HepG2 (cell line): Measurements from ENCODE around the gene METTL22. TPM values are rescaled to one million over a fixed set of nuclear protein-coding genes. Genes with fewer than 3 reads are reported as not detected.

Experiments
- DR1 ChIP-seq: sonication (generic); formaldehyde crosslinking; IDR thresholded peaks from 2 replicates; pipeline ENCODE4 v1.8.0; 2021; ENCODE audit warnings: mild to moderate bottlenecking, missing genetic modification reagents, inconsistent platforms
- NONO ChIP-seq, 2 experiments: fragments of 450-650 bp in 1 of 2; sonication (generic) in 1 of 2; formaldehyde crosslinking in 1 of 2; IDR thresholded peaks in 1 of 2; conservative IDR thresholded peaks in 1 of 2; 2 replicates each; pipeline versions ENCODE4 v1.6.1 to v1.8.0; 2017 to 2022; ENCODE audit warnings: mild to moderate bottlenecking in 1 of 2, missing genetic modification reagents in 1 of 2, moderate library complexity in 1 of 2
- NR3C1 ChIP-seq: sonication (generic); formaldehyde crosslinking; IDR thresholded peaks from 2 replicates; pipeline ENCODE4 v1.4.0; 2020; ENCODE audit warnings: missing genetic modification reagents
- SETDB1 ChIP-seq: sonication (generic); formaldehyde crosslinking; IDR thresholded peaks from 2 replicates; pipeline ENCODE4 v1.5.1; 2020; ENCODE audit warnings: missing genetic modification reagents, mild to moderate bottlenecking, borderline replicate concordance
- SRSF4 ChIP-seq: fragments of 200-400 bp; formaldehyde crosslinking; IDR thresholded peaks from one replicate; pipeline ENCODE4 v1.6.1; 2018; ENCODE audit warnings: mild to moderate bottlenecking, low read depth, low read length, moderate library complexity; ENCODE audit not compliant: poor library complexity, severe bottlenecking
- TSC22D2 ChIP-seq: sonication (generic); formaldehyde crosslinking; IDR thresholded peaks from 2 replicates; pipeline ENCODE4 v1.5.1; 2020; ENCODE audit warnings: missing genetic modification reagents, mild to moderate bottlenecking, borderline replicate concordance
- U2AF2 ChIP-seq: fragments of 200-400 bp; formaldehyde crosslinking; IDR thresholded peaks from 2 replicates; pipeline ENCODE4 v1.6.1; 2017; ENCODE audit warnings: low read depth, mild to moderate bottlenecking, low read length
- ZNF143 ChIP-seq: sonication (generic); formaldehyde crosslinking; IDR thresholded peaks from 2 replicates; pipeline ENCODE4 v1.4.0; 2020; ENCODE audit warnings: missing genetic modification reagents
- ZNF552 ChIP-seq: sonication (generic); formaldehyde crosslinking; IDR thresholded peaks from 2 replicates; pipeline ENCODE4 v1.9.0; 2022; ENCODE audit warnings: missing genetic modification reagents, mild to moderate bottlenecking, borderline replicate concordance
- polyA plus RNA-seq, 8 experiments: library from polyadenylated mRNA; depleted of rRNA in 3 of 8; stranded (reverse) in 7 of 8; unstranded in 1 of 8; fragments of >200 nt; fragmentation: Illumina TruSeq in 4 of 8; extraction: Trizol in 4 of 8; gene quantifications; 2 replicates each; pipeline versions ENCODE4 v1.2.1 to v1.2.3, GENCODE V29; 2011 to 2016; ENCODE audit warnings: low read depth in 4 of 8, missing spikeins in 1 of 8, mixed read lengths in 1 of 8; ENCODE audit not compliant: insufficient read depth in 1 of 8
- total RNA-seq, 5 experiments: library from RNA; depleted of rRNA; stranded (reverse); fragments of >200 nt; fragmentation: Illumina TruSeq; extraction: Trizol; gene quantifications; 2 replicates each; pipeline ENCODE4 v1.2.3, GENCODE V29; 2016; ENCODE audit warnings: low read depth in 1 of 5
- TF ChIP-seq, protein P1 (sequence below), 2 experiments: sonication (generic) in 1 of 2; formaldehyde crosslinking in 1 of 2; IDR thresholded peaks; 2 replicates each; pipeline versions ENCODE4 v1.5.1 to v1.6.1; 2011 to 2020; ENCODE audit warnings: borderline replicate concordance in 1 of 2, low read depth in 1 of 2, low read length in 1 of 2, mild to moderate bottlenecking in 1 of 2, missing genetic modification reagents in 1 of 2, moderate library complexity in 1 of 2
- TF ChIP-seq, protein P2 (sequence below): sonication (generic); formaldehyde crosslinking; IDR thresholded peaks from 2 replicates; pipeline ENCODE4 v1.4.0; 2020; ENCODE audit warnings: missing genetic modification reagents
- TF ChIP-seq, protein P3 (sequence below), 2 experiments: sonication (generic) in 1 of 2; formaldehyde crosslinking in 1 of 2; IDR thresholded peaks; 2 replicates each; pipeline versions ENCODE4 v1.4.0 to v1.6.1; 2018 to 2020; ENCODE audit warnings: missing genetic modification reagents in 2 of 2, borderline replicate concordance in 1 of 2, low read depth in 1 of 2, mild to moderate bottlenecking in 1 of 2, missing biosample characterization in 1 of 2
- TF ChIP-seq, protein P4 (sequence below): fragments of 450-650 bp; IDR thresholded peaks from 2 replicates; pipeline ENCODE4 v1.6.1; 2017; ENCODE audit warnings: mild to moderate bottlenecking
- TF ChIP-seq, protein P5 (sequence below): sonication (generic); formaldehyde crosslinking; IDR thresholded peaks from 2 replicates; pipeline ENCODE4 v1.4.0; 2020; ENCODE audit warnings: mild to moderate bottlenecking, missing genetic modification reagents, borderline replicate concordance

The METTL22 gene
- total and polyA plus RNA-seq, 2 of the 13 experiments (the other 11 are each of a cell fraction or from before 2014, with no cell fraction given) = 36.2 to 94.8 TPM

DNA sequence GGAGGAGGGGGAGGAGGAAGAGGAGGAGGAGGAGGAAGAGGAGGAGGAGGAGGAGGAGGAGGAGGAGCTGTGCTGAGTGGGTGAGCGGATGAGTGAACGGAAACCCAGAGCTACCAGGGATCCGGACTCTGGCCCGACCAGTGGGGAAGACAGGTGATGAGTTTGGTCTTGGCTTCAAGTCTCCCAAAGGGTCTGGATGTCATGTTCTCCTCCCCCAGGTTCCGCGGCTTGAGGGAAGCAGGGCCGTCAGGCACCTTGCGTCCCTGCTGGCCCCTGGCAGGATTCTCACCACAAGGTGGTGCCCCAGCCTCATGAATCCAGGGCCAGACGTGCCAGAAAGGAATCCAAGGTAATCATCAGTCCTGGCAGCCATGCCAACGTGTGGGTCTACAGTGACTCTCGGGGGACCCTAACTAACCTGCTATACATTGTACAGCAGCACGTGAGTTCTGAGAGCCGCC lies 39.4 kb downstream of the METTL22 start (continued):
- TF ChIP-seq SETDB1 (CRISPR knock-in tag) (no peak), ZNF143 (no peak), TSC22D2 (CRISPR knock-in tag) (no peak), U2AF2 (no peak), SRSF4 (no peak), ZNF552 (CRISPR knock-in tag) (no peak), NR3C1 (CRISPR knock-in tag) (no peak), DR1 (CRISPR knock-in tag) (no peak), NONO (IDR thresholded peaks at IDR 0.05) (no peak), NONO (CRISPR knock-in tag; conservative IDR thresholded peaks at IDR 0.05) (no peak)
- TF ChIP-seq, protein P1, sequence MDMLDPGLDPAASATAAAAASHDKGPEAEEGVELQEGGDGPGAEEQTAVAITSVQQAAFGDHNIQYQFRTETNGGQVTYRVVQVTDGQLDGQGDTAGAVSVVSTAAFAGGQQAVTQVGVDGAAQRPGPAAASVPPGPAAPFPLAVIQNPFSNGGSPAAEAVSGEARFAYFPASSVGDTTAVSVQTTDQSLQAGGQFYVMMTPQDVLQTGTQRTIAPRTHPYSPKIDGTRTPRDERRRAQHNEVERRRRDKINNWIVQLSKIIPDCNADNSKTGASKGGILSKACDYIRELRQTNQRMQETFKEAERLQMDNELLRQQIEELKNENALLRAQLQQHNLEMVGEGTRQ (IDR thresholded peaks at IDR 0.05; ENCODE audit: low read depth, low read length) = no peak
- TF ChIP-seq, protein P1 (CRISPR knock-in tag; IDR thresholded peaks at IDR 0.05; ENCODE audit: borderline replicate concordance) = no peak
- TF ChIP-seq, protein P2, sequence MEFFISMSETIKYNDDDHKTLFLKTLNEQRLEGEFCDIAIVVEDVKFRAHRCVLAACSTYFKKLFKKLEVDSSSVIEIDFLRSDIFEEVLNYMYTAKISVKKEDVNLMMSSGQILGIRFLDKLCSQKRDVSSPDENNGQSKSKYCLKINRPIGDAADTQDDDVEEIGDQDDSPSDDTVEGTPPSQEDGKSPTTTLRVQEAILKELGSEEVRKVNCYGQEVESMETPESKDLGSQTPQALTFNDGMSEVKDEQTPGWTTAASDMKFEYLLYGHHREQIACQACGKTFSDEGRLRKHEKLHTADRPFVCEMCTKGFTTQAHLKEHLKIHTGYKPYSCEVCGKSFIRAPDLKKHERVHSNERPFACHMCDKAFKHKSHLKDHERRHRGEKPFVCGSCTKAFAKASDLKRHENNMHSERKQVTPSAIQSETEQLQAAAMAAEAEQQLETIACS (CRISPR knock-in tag) = no peak
- TF ChIP-seq, protein P3, sequence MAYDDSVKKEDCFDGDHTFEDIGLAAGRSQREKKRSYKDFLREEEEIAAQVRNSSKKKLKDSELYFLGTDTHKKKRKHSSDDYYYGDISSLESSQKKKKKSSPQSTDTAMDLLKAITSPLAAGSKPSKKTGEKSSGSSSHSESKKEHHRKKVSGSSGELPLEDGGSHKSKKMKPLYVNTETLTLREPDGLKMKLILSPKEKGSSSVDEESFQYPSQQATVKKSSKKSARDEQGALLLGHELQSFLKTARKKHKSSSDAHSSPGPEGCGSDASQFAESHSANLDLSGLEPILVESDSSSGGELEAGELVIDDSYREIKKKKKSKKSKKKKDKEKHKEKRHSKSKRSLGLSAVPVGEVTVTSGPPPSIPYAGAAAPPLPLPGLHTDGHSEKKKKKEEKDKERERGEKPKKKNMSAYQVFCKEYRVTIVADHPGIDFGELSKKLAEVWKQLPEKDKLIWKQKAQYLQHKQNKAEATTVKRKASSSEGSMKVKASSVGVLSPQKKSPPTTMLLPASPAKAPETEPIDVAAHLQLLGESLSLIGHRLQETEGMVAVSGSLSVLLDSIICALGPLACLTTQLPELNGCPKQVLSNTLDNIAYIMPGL (CRISPR knock-in tag; IDR thresholded peaks at IDR 0.05; ENCODE audit: borderline replicate concordance in 1 of 2, low read depth in 1 of 2) = peak; percentile 32 to 59; a peak in 3 of 4 replicates
- TF ChIP-seq, protein P4, sequence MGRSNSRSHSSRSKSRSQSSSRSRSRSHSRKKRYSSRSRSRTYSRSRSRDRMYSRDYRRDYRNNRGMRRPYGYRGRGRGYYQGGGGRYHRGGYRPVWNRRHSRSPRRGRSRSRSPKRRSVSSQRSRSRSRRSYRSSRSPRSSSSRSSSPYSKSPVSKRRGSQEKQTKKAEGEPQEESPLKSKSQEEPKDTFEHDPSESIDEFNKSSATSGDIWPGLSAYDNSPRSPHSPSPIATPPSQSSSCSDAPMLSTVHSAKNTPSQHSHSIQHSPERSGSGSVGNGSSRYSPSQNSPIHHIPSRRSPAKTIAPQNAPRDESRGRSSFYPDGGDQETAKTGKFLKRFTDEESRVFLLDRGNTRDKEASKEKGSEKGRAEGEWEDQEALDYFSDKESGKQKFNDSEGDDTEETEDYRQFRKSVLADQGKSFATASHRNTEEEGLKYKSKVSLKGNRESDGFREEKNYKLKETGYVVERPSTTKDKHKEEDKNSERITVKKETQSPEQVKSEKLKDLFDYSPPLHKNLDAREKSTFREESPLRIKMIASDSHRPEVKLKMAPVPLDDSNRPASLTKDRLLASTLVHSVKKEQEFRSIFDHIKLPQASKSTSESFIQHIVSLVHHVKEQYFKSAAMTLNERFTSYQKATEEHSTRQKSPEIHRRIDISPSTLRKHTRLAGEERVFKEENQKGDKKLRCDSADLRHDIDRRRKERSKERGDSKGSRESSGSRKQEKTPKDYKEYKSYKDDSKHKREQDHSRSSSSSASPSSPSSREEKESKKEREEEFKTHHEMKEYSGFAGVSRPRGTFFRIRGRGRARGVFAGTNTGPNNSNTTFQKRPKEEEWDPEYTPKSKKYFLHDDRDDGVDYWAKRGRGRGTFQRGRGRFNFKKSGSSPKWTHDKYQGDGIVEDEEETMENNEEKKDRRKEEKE = no peak
- TF ChIP-seq, protein P5, sequence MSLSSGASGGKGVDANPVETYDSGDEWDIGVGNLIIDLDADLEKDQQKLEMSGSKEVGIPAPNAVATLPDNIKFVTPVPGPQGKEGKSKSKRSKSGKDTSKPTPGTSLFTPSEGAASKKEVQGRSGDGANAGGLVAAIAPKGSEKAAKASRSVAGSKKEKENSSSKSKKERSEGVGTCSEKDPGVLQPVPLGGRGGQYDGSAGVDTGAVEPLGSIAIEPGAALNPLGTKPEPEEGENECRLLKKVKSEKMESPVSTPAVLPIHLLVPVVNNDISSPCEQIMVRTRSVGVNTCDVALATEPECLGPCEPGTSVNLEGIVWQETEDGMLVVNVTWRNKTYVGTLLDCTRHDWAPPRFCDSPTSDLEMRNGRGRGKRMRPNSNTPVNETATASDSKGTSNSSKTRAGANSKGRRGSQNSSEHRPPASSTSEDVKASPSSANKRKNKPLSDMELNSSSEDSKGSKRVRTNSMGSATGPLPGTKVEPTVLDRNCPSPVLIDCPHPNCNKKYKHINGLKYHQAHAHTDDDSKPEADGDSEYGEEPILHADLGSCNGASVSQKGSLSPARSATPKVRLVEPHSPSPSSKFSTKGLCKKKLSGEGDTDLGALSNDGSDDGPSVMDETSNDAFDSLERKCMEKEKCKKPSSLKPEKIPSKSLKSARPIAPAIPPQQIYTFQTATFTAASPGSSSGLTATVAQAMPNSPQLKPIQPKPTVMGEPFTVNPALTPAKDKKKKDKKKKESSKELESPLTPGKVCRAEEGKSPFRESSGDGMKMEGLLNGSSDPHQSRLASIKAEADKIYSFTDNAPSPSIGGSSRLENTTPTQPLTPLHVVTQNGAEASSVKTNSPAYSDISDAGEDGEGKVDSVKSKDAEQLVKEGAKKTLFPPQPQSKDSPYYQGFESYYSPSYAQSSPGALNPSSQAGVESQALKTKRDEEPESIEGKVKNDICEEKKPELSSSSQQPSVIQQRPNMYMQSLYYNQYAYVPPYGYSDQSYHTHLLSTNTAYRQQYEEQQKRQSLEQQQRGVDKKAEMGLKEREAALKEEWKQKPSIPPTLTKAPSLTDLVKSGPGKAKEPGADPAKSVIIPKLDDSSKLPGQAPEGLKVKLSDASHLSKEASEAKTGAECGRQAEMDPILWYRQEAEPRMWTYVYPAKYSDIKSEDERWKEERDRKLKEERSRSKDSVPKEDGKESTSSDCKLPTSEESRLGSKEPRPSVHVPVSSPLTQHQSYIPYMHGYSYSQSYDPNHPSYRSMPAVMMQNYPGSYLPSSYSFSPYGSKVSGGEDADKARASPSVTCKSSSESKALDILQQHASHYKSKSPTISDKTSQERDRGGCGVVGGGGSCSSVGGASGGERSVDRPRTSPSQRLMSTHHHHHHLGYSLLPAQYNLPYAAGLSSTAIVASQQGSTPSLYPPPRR = no peak
